Putamen (tissue), 1 donor: ENCODE measurements around the gene MELK.
"Not testable (repeated sequence)": the region's sequence is repeated elsewhere in the genome, so short reads cannot be mapped to it uniquely, and the experiment has no call there.

Experiments used
- DNase-seq: peaks from one replicate; pipeline ENCODE4 v3.0.0-alpha.2; 2016; ENCODE audit warnings: low spot score

The MELK gene

GRCh38 chr9:36572515-36573418 is at the start of gene MELK:
Gene MELK, plus strand, starts transcription at chr9:36572895. Its CDS starts 8,787 bp downstream, at chr9:36581682.
- peak; percentile 71 for DNase-seq

GRCh38 chr9:36530224-36530623 is 42.5 kb upstream of the MELK start:
- no peak for DNase-seq

GRCh38 chr9:36532353-36532752 is 40.3 kb upstream of the MELK start:
- DNase-seq = no peak

- not testable (repeated sequence) for DNase-seq
Observed at GRCh38 chr9:36533726-36534125, 39.0 kb upstream of the MELK start.

- no peak for DNase-seq
Observed at GRCh38 chr9:36535107-36535506, 37.6 kb upstream of the MELK start.

- no peak for DNase-seq
Observed at GRCh38 chr9:36537861-36538260, 34.8 kb upstream of the MELK start.

- no peak for DNase-seq
Observed at GRCh38 chr9:36542355-36542754, 30.3 kb upstream of the MELK start.

- DNase-seq = no peak
Observed at GRCh38 chr9:36543916-36544315, 28.8 kb upstream of the MELK start.

- no peak for DNase-seq
Observed at GRCh38 chr9:36547598-36547997, 25.1 kb upstream of the MELK start.

- no peak for DNase-seq
Observed at GRCh38 chr9:36548454-36548853, 24.2 kb upstream of the MELK start.

GRCh38 chr9:36550135-36550534 is 22.6 kb upstream of the MELK start:
- DNase-seq = no peak

GRCh38 chr9:36550631-36551098 is 22.0 kb upstream of the MELK start:
- DNase-seq = not testable (repeated sequence)

- DNase-seq = no peak
Observed at GRCh38 chr9:36551129-36551528, 21.6 kb upstream of the MELK start.

GRCh38 chr9:36551910-36552309 is 20.8 kb upstream of the MELK start:
- DNase-seq = no peak

- no peak for DNase-seq
Observed at GRCh38 chr9:36559036-36559695, 13.5 kb upstream of the MELK start.

- no peak for DNase-seq
Observed at GRCh38 chr9:36560771-36561170, 11.9 kb upstream of the MELK start.

- not testable (repeated sequence) for DNase-seq
Observed at GRCh38 chr9:36562801-36563200, 9.9 kb upstream of the MELK start.

GRCh38 chr9:36566813-36567221 is 5.9 kb upstream of the MELK start:
- DNase-seq = peak; percentile 78

GRCh38 chr9:36568681-36569080 is 4.0 kb upstream of the MELK start:
- DNase-seq = not testable (repeated sequence)

GRCh38 chr9:36571333-36571732 is 1.4 kb upstream of the MELK start:
- DNase-seq = no peak

GRCh38 chr9:36574045-36574444 is 1.4 kb downstream of the MELK start:
- DNase-seq = not testable (repeated sequence)

GRCh38 chr9:36575411-36575882 is 2.8 kb downstream of the MELK start:
- DNase-seq = no peak

GRCh38 chr9:36576866-36577265 is 4.2 kb downstream of the MELK start:
- no peak for DNase-seq
